ENCODE data around the gene CCDC92.
"Not testable (repeated sequence)": the region's sequence is repeated elsewhere in the genome, so short reads cannot be mapped to it uniquely, and the experiment has no call there.

The CCDC92 gene

DNA sequence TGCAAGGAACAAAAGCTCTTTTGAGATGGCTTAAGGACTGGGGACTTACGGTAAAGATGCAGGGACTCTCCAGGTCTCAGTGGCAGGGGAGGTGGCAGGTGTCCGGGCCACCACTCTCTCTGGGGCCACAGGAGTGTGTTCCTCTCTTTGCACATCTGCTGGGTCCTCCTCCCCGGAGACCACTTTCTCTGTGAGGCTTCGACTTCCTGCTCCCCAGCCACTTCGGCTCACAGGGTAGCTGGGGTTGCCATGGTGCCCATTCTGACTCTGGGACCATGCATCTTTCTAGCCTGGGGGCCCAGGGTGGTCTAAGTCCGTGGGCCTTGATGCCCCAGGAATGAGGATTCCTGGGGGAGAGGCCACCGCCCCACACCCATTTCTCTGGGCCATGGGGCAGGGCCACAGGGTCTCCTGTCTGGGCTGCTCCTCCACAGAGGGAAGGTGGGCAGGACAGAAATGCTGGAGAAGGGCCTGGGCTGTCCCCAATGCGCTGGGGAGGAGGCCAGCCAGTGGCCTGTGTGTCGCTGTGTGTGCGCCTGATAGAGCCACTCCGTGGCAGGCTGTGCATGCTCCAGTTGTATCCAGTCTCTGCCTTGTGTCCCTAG, 38.5 kb downstream of the CCDC92 start:
- no peak for DNase-seq

- DNase-seq = no peak
Measured at GRCh38 chr12:123933214-123933613, 39.4 kb downstream of the CCDC92 start.

GRCh38 chr12:123931686-123932321, 40.8 kb downstream of the CCDC92 start:
- DNase-seq = no peak

DNA sequence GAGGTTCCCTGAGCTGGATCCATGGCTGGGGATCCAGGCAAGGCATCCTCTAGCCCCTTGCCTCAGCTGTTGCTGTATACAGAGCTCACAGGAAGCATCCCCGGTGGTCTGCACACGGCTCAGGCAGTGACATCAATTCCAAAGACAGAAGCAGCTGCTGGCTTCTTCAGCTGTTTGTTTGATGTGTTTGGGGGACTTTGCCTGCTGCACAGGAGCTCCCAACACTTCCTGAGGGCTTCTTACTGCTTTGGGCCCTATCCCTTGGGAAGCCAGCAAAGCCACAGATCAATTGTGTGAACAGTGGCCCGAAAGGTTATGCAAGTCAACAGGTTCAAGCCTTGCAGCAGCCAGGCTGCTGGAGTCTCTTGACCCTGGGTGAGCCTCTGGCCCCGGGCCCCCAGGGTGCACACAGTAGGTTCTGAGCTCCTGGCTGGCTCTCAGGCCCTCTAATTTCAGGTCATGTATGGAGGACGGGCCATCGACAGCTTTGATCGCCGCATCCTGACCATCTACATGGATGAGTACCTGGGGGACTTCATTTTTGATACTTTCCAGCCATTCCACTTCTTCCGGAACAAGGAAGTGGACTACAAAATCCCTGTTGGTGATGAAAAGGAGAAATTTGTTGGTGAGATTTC, 42.6 kb downstream of the CCDC92 start:
- DNase-seq = no peak

DNA sequence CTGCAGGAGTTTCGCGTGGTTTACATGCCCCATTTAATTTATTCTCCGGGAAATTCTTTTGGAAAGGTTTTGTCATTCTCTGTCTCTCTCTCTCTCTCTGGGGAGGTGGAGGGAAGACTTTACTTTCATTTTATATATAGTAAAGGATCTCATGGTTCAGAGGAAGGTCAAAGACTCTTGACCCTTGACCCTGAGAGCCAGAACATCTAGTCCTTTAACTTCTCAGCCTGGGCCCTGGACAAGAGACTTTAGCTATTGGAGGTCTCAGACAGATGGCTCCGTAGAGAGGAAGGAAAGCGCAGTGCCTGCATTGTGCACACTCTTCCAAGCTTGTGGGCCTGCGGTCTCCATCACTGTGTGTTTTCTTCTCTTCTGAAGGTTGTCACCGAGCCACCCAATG, 43.7 kb downstream of the CCDC92 start:
- no peak for DNase-seq

- no peak for DNase-seq
Measured at GRCh38 chr12:123928274-123928865, 44.3 kb downstream of the CCDC92 start.

DNA sequence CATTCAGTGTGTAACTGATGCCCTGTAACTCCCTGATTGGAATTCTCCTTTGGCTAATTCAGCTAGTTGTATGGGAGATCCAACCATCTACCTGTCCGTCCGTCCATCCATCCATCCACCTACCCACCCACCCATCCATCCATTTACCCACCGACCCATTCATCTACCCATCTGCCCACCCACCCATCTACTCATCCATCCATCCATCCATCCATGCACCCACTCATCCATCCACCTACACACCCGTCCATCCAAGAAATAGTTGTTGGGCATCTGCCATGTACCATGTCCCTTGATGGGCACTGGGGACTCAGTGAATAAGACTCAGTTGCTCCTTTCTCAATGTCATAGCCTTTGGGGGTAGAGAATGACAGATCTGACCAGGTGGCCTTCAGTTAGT, 48.1 kb downstream of the CCDC92 start:
- no peak for DNase-seq

GRCh38 chr12:123923927-123924326, 48.7 kb downstream of the CCDC92 start:
- DNase-seq = no peak

DNA sequence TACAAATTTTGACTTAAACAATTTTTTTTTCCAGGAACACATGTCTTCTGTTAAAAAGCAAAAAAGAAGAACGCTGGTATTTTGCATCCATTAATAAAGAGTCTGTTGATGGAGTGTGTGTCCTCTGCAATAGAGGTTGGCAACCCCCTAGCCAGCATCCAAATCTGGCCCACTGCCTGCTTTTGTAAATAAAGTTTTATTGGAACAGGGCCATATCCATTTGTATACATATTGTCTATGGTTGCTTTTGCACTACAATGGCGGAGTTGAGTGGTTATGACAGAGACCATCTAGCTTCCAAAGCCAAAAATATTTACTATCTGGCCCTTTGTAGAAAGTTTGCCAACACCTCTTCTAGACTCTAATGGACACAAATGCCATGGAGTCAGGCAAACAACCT, 49.6 kb downstream of the CCDC92 start:
- DNase-seq = no peak

- DNase-seq = no peak
Measured at GRCh38 chr12:123919980-123920360, 52.7 kb downstream of the CCDC92 start.

GRCh38 chr12:123917337-123917850, 55.2 kb downstream of the CCDC92 start:
- DNase-seq = no peak

DNA sequence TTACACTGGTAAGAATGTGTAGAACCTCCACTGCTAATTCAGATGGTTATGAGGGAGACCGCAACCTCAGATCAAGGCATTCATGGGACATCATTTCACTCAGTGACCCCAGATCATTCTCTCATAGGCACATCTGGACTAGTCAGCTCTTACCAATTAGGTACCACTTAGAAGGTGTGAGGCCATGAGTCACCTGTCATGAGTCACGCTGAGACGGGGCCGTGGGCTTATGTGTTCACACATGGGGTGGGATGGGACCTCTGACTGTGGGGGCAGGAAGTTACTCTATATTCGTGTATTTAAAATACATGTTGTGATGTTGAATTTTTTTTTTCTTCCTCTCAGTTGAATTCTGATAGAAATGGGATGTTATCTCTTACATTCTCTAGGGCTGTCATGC, 55.9 kb downstream of the CCDC92 start:
- DNase-seq = no peak

- no peak for DNase-seq
Measured at GRCh38 chr12:123914726-123915333, 57.8 kb downstream of the CCDC92 start.

GRCh38 chr12:123912415-123913380, 59.9 kb downstream of the CCDC92 start:
- DNase-seq = no peak

GRCh38 chr12:123911672-123912409, 60.8 kb downstream of the CCDC92 start:
- not testable (repeated sequence) for DNase-seq

DNA sequence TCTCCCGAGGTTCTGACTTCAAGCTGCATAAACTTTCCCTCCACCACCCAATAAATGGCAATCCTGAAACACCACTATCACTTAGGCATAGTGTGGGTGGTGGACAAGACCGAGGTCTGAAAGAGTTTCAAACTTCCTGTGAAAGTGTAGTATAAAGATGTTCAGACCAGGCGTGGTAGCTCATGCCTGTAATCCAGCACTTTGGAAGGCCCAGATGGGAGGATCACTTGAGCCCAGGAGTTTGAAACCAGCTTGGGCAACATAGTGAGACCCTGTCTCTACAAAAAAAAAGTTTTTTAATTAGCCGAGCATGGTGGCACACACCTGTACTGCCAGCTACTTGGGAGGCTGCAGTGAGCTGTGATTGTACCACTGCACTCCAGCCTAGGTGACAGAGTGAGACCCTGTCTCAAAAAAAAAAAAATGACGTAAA, 61.9 kb downstream of the CCDC92 start:
- no peak for DNase-seq

DNA sequence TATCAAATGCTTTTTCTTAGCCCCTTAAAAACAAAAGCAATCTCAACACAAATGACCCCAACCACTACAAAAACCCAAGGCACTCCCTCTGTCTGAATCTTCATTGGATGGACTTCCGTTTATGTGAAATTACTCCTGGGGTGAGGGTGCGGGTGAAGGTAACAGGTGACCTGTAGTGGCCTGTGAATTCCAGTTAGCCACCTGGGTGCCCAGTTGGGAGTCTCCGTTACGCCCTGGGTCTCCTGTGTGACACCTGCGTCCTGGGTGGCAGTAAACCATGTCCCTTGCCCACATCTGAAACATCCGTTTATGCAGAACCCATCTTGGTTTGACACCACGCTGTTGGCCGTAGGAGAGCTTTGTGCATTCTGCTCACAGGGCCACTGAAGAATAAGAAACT, 62.6 kb downstream of the CCDC92 start:
- DNase-seq = no peak

GRCh38 chr12:123908884-123909725, 63.5 kb downstream of the CCDC92 start:
- no peak for DNase-seq

GRCh38 chr12:123907726-123908476, 64.7 kb downstream of the CCDC92 start:
- no peak for DNase-seq
